ACC112 (cell line): ENCODE measurements around the gene DNAH14.
"Not testable (repeated sequence)": the region's sequence is repeated elsewhere in the genome, so short reads cannot be mapped to it uniquely, and the experiment has no call there.

Experiments used
- H2AFZ ChIP-seq: fragments of 200-600 bp; sonication (generic); one replicate; pipeline ENCODE4 v1.6.0; 2017; ENCODE audit warnings: antibody characterized with exemption, low read length; ENCODE audit not compliant: unreplicated experiment
- H3K27ac ChIP-seq: fragments of 200-600 bp; sonication (generic); 2 replicates; pipeline ENCODE4 v1.5.1; 2014; ENCODE audit warnings: low read depth, mild to moderate bottlenecking, antibody characterized with exemption, low read length, moderate library complexity
- H3K27me3 ChIP-seq: fragments of 200-600 bp; sonication (generic); 2 replicates; pipeline ENCODE4 v1.6.1; 2014; ENCODE audit warnings: mild to moderate bottlenecking, antibody characterized with exemption, low read length, moderate library complexity, mixed read lengths; ENCODE audit not compliant: insufficient read depth
- H3K36me3 ChIP-seq: fragments of 200-600 bp; sonication (generic); 2 replicates; pipeline ENCODE4 v1.6.1; 2016; ENCODE audit warnings: mild to moderate bottlenecking, antibody characterized with exemption, low read length, moderate library complexity, mixed read lengths; ENCODE audit not compliant: insufficient read depth
- H3K4me1 ChIP-seq: fragments of 200-600 bp; sonication (generic); one replicate; pipeline ENCODE4 v1.6.1; 2016; ENCODE audit warnings: low read length, mixed read lengths; ENCODE audit not compliant: insufficient read depth, unreplicated experiment, control insufficient read depth
- H3K4me3 ChIP-seq: fragments of 200-600 bp; sonication (generic); 2 replicates; pipeline ENCODE4 v1.5.1; 2014; ENCODE audit warnings: mild to moderate bottlenecking, low read depth, low read length
- H3K79me2 ChIP-seq: fragments of 200-600 bp; sonication (generic); one replicate; pipeline ENCODE4 v1.6.0; 2016; ENCODE audit warnings: low read length; ENCODE audit not compliant: control insufficient read depth, unreplicated experiment, insufficient read depth

The DNAH14 gene

GRCh38 chr1:224921354-224921753 lies 8.1 kb upstream of the DNAH14 start:
- Histone ChIP-seq H3K27ac (no peak overlapping the region), H3K36me3 (no peaks in the 10 kb centered on the region), H3K27me3 (peaks cover 8% of the 10 kb centered on the region), H3K79me2 (no peaks in the 10 kb centered on the region), H3K4me3 (no peak overlapping the region), H3K4me1 (peaks cover 3% of the 10 kb centered on the region), H2AFZ (no peak overlapping the region)

- no peak overlapping the region for H2AFZ ChIP-seq
- H3K4me3 ChIP-seq, result no peak overlapping the region
- no peak overlapping the region for H3K27ac ChIP-seq
- H3K79me2 ChIP-seq, result no peaks in the 10 kb centered on the region
- H3K4me1 ChIP-seq, result peaks cover 3% of the 10 kb centered on the region
- H3K27me3 ChIP-seq, result no peaks in the 10 kb centered on the region
- H3K36me3 ChIP-seq, result no peaks in the 10 kb centered on the region
Measured at GRCh38 chr1:224922404-224923164, 6.9 kb upstream of the DNAH14 start.

GRCh38 chr1:224923726-224924125 lies 5.7 kb upstream of the DNAH14 start:
- no peak overlapping the region for H3K4me3 ChIP-seq
- no peak overlapping the region for H3K27ac ChIP-seq
- no peaks in the 10 kb centered on the region for H3K79me2 ChIP-seq
- H3K4me1 ChIP-seq, result peaks cover 3% of the 10 kb centered on the region
- no peaks in the 10 kb centered on the region for H3K36me3 ChIP-seq
- no peaks in the 10 kb centered on the region for H3K27me3 ChIP-seq
- no peak overlapping the region for H2AFZ ChIP-seq

GRCh38 chr1:224927631-224928030 lies 1.8 kb upstream of the DNAH14 start:
- H3K4me3 ChIP-seq, H3K27ac ChIP-seq, H3K36me3 ChIP-seq, H3K4me1 ChIP-seq, H2AFZ ChIP-seq, H3K27me3 ChIP-seq: not testable (repeated sequence)
- peaks cover 12% of the 10 kb centered on the region for H3K79me2 ChIP-seq

GRCh38 chr1:224928906-224929305 lies 569 bp upstream of the DNAH14 start:
- Histone ChIP-seq H3K27me3 (no peaks in the 10 kb centered on the region), H3K4me1 (no peaks in the 10 kb centered on the region), H3K4me3 (peak overlapping the region; percentile 82), H3K79me2 (peaks cover 22% of the 10 kb centered on the region), H2AFZ (peak overlapping the region; percentile 88), H3K27ac (no peak overlapping the region), H3K36me3 (peaks cover 4% of the 10 kb centered on the region; the same call in 1 of the 2 replicates)

- Histone ChIP-seq H3K36me3 (peaks cover 15% of the 10 kb centered on the region), H3K27ac (no peak overlapping the region), H2AFZ (no peak overlapping the region), H3K4me1 (no peaks in the 10 kb centered on the region), H3K27me3 (no peaks in the 10 kb centered on the region), H3K4me3 (no peak overlapping the region), H3K79me2 (peaks cover 29% of the 10 kb centered on the region)
Measured at GRCh38 chr1:224931605-224932004, 2.1 kb downstream of the DNAH14 start.

- Histone ChIP-seq H2AFZ (no peak overlapping the region), H3K27me3 (no peaks in the 10 kb centered on the region), H3K4me3 (no peak overlapping the region), H3K79me2 (peaks cover 29% of the 10 kb centered on the region), H3K27ac (no peak overlapping the region), H3K36me3 (peaks cover 15% of the 10 kb centered on the region), H3K4me1 (no peaks in the 10 kb centered on the region)
Measured at GRCh38 chr1:224932607-224933249, 3.3 kb downstream of the DNAH14 start.

- Histone ChIP-seq H3K4me3 (no peak overlapping the region), H2AFZ (no peak overlapping the region), H3K36me3 (peaks cover 15% of the 10 kb centered on the region), H3K27ac (no peak overlapping the region), H3K4me1 (no peaks in the 10 kb centered on the region), H3K79me2 (peaks cover 29% of the 10 kb centered on the region), H3K27me3 (no peaks in the 10 kb centered on the region)
Measured at GRCh38 chr1:224933584-224933983, 4.1 kb downstream of the DNAH14 start.

GRCh38 chr1:224938652-224939051 lies 9.2 kb downstream of the DNAH14 start:
- Histone ChIP-seq H3K79me2 (peaks cover 9% of the 10 kb centered on the region), H3K36me3 (peaks cover 11% of the 10 kb centered on the region), H3K4me3 (no peak overlapping the region), H3K27ac (no peak overlapping the region), H3K27me3 (no peaks in the 10 kb centered on the region), H3K4me1 (no peaks in the 10 kb centered on the region), H2AFZ (no peak overlapping the region)

- peaks cover 3% of the 10 kb centered on the region; the same call in 1 of the 2 replicates for H3K36me3 ChIP-seq
- H2AFZ ChIP-seq, result peak overlapping the region; percentile 38
- H3K79me2 ChIP-seq, result peaks cover 2% of the 10 kb centered on the region
- H3K27ac ChIP-seq, result peak overlapping the region; percentile 53
- H3K27me3 ChIP-seq, result no peaks in the 10 kb centered on the region
- peak overlapping the region; percentile 65; the same call in 1 of the 2 replicates for H3K4me3 ChIP-seq
- H3K4me1 ChIP-seq, result no peaks in the 10 kb centered on the region
Measured at GRCh38 chr1:224939844-224940425, 10.5 kb downstream of the DNAH14 start.

- not testable (repeated sequence) for H3K27ac ChIP-seq, H3K79me2 ChIP-seq, H2AFZ ChIP-seq, H3K27me3 ChIP-seq, H3K36me3 ChIP-seq, H3K4me3 ChIP-seq, H3K4me1 ChIP-seq
Measured at GRCh38 chr1:224940735-224941134, 11.3 kb downstream of the DNAH14 start.
